HG03378 (cell line): ENCODE data around the gene ZIC4.

Experiments used
- ATAC-seq: cut with Tn5 transposase; IDR thresholded peaks from one replicate; pipeline ENCODE4 v1.9.1; 2021; ENCODE audit warnings: mild to moderate bottlenecking, moderate library complexity; ENCODE audit not compliant: unreplicated experiment

Gene ZIC4

DNA sequence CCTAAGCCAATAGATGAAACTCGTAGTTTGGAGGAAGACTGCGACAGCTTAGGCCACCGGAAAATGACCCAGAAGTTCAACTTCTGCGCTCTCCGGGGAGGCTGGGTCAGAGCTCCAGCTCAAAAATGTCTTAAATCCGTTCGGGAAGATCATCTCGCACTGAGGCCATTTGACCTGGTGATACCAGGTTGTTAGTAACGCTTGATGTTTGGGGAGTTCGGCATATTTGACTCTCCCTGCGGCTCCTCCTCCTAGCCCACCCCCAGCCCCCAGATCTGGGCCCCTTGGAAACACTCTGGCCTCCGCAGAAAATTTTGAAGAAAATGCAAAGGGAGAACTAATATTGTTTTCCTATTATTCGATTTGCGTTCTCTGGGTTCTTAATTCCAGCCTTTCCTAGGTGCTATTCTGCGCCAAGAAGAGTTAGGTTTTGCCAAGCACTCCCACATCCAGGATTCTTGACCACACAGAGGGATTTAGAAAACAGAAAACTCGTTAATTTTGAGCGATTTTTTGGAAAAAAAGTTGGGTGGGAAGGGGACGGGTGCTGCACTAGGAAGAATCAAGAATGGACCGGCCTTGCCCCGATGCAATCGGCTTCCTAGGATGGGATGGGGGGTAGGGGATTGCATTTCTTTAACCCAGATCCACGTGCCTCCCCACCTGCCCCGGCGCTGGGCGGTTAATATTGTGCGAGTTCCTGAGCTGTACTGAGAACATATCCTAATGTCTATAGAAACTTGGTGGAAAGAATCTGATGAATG is 50.0 kb downstream of the ZIC4 start:
- no peak for ATAC-seq

- ATAC-seq: no peak
Observed at GRCh38 chr3:147355753-147356090, 50.6 kb downstream of the ZIC4 start.

- no peak for ATAC-seq
Observed at GRCh38 chr3:147355084-147355752, 51.1 kb downstream of the ZIC4 start.

- no peak for ATAC-seq
Observed at GRCh38 chr3:147354623-147355022, 51.7 kb downstream of the ZIC4 start.

GRCh38 chr3:147351301-147351700 is 55.0 kb downstream of the ZIC4 start:
- no peak for ATAC-seq

- no peak for ATAC-seq
Observed at GRCh38 chr3:147348976-147349375, 57.4 kb downstream of the ZIC4 start.

DNA sequence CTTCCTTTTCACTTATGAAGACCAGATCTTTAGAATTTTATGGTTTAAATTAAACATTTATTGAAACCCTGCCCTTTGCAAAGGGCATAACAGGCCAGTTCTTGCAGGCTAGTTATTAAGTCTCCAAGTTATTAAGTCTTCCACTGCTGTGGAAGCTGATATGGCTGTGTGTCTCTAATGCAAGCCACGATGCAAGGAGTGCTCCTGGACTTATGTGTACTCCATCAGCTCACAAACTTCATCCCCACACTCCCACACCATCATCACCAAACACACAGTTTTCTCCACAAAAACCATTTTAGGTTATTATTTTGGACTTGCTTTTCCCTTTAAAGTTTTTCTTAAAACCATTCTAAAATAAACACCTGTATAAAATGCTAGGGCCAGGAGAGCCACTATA is 62.4 kb downstream of the ZIC4 start:
- no peak for ATAC-seq

DNA sequence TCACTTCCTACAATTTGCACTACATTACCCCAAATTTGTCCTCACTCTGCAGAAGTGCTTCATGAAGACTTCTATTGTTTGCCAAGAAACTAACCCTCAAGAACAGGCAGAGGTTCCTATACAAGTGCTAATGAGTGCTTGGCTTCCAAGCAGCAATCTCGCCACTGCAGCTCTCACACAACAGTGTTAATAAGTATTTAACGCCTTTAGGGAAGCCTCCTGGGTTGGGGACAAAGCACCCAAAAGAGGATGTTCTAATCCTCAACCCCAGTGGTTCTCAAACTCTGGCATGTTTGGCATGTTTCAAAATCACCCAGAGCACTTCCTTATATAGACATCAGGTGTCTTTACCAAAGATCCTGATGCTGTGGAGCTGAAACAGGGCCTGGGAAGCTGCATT is 64.6 kb downstream of the ZIC4 start:
- no peak for ATAC-seq

- no peak for ATAC-seq
Observed at GRCh38 chr3:147336543-147337278, 69.6 kb downstream of the ZIC4 start.
